ENCODE data around the gene ALG14.
A peak's percentile ranks its signal among the peaks of the same experiment; 100 is the strongest.

The ALG14 gene

DNA sequence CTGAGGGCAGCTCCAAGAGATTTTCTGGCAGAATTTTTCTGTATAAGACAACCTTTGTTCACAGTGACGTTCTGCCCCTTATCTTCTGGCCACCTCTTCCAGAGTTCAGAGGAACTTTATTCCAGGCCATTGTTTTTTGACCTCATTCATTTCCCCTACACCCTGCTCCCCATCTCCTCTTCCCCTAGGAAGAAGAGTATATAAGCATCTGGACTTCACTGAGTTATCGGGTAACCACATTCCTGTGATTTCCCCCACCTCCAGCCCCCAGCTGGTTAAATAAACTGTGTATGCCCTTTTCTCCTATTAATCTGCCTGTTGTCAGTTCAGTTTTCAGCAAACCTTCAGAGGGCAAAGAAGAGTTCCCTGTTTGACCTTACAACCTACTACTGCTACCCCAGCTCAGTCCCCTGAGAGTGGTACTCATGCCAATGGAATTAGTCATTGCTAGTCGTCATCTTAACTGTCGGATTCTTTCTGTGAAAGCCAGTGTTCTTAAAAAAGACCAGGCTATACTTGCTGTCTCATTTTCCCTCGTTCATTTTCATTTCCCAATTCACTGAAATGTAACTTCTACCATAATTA is 14.3 kb upstream of the ALG14 start:
- DNase-seq (ENCODE audit: low read depth) = peak; percentile 94
- TF ChIP-seq, protein P1, sequence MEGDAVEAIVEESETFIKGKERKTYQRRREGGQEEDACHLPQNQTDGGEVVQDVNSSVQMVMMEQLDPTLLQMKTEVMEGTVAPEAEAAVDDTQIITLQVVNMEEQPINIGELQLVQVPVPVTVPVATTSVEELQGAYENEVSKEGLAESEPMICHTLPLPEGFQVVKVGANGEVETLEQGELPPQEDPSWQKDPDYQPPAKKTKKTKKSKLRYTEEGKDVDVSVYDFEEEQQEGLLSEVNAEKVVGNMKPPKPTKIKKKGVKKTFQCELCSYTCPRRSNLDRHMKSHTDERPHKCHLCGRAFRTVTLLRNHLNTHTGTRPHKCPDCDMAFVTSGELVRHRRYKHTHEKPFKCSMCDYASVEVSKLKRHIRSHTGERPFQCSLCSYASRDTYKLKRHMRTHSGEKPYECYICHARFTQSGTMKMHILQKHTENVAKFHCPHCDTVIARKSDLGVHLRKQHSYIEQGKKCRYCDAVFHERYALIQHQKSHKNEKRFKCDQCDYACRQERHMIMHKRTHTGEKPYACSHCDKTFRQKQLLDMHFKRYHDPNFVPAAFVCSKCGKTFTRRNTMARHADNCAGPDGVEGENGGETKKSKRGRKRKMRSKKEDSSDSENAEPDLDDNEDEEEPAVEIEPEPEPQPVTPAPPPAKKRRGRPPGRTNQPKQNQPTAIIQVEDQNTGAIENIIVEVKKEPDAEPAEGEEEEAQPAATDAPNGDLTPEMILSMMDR (IDR thresholded peaks at IDR 0.05; ENCODE audit: low read length, missing control alignments) = no peak
- H3K4me3 ChIP-seq (replicated peaks; ENCODE audit: low read depth, low read length) = no peak overlapping the region

DNA sequence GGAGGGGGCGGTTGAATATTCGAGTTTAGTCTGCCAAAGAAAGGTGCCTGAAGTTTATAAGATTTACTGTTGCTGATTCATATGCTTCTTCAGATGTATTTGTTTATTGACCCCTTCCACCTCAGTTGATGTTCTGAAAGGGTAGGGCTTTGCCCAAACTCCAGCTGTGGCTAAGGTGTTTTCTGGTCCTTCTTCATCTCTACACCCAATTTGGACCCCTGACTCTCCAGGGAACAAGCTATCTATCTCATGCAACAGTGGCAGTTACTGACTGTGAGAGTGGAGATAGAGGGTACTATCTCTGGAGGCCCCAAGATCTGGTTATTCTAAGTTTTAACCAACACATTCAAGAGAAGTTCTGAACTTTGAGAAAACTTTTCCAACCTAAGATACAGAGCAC is 12.6 kb upstream of the ALG14 start:
- TF ChIP-seq, protein P1 (IDR thresholded peaks at IDR 0.05; ENCODE audit: low read length, missing control alignments) = no peak
- no peak overlapping the region for H3K4me3 ChIP-seq (replicated peaks; ENCODE audit: low read depth, low read length)
- no peak for DNase-seq (ENCODE audit: low read depth)

DNA sequence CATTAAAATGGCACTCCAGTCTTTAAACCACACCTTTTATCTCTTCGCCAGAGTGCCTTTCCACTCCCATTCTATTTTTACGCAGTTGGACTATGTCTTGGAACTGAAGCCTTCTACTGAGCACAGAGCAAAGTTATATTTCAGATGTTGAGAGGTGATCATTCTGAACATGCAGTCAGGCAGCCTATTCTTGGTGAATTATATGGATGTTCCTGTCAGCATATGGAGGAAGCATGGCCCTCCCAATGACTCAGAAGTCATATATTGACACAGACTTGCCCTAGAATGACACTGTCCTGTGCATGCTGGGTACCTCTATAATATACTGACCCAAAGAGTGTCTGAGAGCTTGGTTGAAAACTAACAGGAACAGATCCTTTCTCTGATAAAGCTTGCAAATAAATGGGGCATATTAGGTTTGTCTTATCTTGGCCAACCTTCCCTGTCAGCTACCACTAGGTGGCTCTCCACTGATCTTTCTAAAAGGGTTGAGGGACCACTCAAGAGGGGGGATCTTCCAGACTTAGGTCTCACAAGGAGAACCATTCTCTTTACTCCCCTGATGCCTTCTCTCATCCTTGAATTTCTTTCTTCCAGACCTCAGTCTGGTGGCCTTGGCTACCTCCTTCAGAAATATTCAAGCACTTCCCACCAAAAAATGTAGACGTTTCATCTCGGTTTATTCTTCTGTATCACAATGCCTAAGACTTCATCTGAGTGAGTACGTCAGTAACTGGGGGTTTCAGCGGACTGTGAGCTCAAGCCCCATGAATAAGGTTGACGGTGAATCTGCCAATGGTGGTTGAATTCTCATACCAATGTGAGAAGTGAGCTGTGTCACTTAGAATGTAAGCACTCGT is 11.8 kb upstream of the ALG14 start:
- H3K4me3 ChIP-seq (replicated peaks; ENCODE audit: low read depth, low read length) = no peak overlapping the region
- peak; percentile 37 for DNase-seq (ENCODE audit: low read depth)
- TF ChIP-seq, protein P1 (IDR thresholded peaks at IDR 0.05; ENCODE audit: low read length, missing control alignments) = peak; percentile 66

DNA sequence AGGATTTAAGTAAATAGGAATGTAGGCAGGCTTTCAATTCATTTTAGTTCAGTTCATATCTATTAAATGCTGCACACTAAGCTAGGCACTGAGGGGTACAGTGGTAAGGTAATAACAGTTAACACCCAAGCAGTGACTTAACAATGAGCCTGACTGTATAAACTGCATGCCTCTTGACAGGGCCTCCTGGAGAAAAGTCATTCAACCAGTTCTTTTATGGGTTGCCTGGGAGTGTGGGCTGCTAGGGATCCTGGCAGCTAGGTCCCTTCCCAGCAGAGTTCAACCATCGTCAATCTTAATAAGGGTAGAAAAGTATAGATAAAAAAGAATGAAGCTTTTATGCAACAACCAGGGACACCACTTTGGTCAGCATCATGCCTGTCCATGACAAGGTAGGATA is 8.1 kb upstream of the ALG14 start:
- TF ChIP-seq, protein P1 (IDR thresholded peaks at IDR 0.05; ENCODE audit: low read length, missing control alignments) = no peak
- H3K4me3 ChIP-seq (replicated peaks; ENCODE audit: low read depth, low read length) = no peak overlapping the region
- no peak for DNase-seq (ENCODE audit: low read depth)

DNA sequence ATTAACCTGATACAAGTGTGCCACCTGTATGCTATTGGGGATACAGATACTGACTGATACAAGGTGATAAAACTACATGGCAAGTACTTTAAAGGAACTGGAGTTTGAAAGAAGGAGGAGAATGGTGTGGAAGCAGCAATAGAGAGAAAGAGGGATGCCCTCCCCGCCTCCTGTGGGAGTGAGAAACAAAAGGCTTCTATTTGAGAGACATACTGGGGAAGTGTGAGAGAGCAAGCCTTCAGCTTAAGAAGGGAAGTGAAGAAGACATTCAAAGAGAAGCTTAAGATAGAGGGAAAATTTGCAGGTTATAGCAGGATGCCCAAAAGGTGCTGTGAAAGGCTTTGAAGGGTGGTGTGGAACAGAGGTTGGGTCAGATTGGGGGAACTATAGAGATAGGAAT is 7.7 kb upstream of the ALG14 start:
- DNase-seq (ENCODE audit: low read depth) = no peak
- TF ChIP-seq, protein P1 (IDR thresholded peaks at IDR 0.05; ENCODE audit: low read length, missing control alignments) = no peak
- no peak overlapping the region for H3K4me3 ChIP-seq (replicated peaks; ENCODE audit: low read depth, low read length)

DNA sequence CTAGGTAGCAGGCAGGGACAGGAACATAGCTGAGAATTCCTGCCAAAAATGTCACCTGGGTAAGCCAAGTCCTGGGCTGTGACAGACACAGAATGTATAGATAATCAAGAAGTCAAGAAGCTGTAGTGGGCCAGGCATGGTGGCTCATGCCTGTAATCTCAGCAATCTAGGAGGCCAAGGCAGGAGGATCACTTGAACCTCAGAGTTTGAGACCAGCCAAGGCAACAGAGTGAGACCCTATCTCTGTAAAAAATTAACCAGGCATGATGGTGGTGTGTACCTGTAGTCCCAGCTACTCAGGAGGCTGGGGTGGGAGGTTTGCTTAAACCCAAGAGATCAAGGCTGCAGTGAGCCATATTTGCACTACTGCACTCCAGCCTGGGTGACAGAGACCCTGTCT is 3.3 kb upstream of the ALG14 start:
- TF ChIP-seq, protein P1 (IDR thresholded peaks at IDR 0.05; ENCODE audit: low read length, missing control alignments) = no peak
- DNase-seq (ENCODE audit: low read depth) = no peak
- no peak overlapping the region for H3K4me3 ChIP-seq (replicated peaks; ENCODE audit: low read depth, low read length)

All from fibroblast of pulmonary artery (primary cell).